ENCODE measurements around the gene TM2D1. TPM values are rescaled to one million over a fixed set of nuclear protein-coding genes. Genes with fewer than 3 reads are reported as not detected.

Gene TM2D1
- total RNA-seq, 6 experiments from 2014 or later = 39.1 to 49.0 (median 40.4) TPM

DNA sequence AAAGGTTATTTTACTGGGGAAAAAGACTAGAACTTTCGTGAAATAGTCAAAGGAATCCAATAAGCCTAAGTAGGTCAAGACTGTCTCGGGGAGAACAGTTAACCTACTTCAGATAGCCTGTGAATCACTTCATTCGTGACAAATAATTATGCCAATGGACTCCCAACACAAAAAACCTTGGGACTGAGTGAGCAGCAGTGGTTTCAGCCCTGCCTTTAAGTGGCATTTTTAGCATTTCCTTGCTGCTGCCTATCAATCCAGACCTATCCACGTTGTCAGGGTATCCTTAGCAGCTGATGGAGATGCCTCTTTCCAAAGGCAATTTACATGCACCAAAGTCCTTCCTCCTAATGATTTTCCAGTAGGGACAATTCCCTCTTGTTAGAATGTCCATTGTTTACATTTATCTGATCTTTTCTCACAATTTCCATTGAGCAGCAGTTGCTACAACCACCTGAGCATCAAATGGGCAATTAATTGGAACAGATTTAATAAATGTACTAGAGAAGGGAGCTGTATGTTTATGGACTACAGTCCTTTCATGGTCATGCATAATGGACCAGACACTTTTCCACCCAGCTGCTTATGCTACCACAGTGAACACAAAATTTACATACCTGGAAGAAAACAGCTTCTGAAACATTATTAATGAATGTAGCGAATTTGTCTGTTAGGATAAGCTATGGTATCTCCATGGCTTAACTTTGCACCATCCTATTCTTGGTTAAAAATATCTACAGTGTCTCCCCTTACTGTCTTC lies 75.8 kb downstream of the TM2D1 start:
- peaks cover 4% of the 10 kb centered on the region; the same call in 1 of the 2 replicates for H3K9me3 Mint-ChIP-seq
- H3K36me3 Mint-ChIP-seq (ENCODE audit: low read depth) = no peaks in the 10 kb centered on the region
- H3K4me3 Mint-ChIP-seq = no peak overlapping the region
- H3K4me1 Mint-ChIP-seq (ENCODE audit: low read depth) = no peaks in the 10 kb centered on the region
- TF ChIP-seq CTCF (IDR thresholded peaks at IDR 0.05) = no peak
- DNase-seq = no peak
- no peak overlapping the region for H3K27ac Mint-ChIP-seq
- H3K27me3 Mint-ChIP-seq (ENCODE audit: insufficient read depth) = peaks cover 3% of the 10 kb centered on the region

GRCh38 chr1:61647142-61647541 lies 77.8 kb downstream of the TM2D1 start:
- Mint-ChIP-seq H3K27me3 (ENCODE audit: insufficient read depth) (peaks cover 3% of the 10 kb centered on the region), H3K4me1 (ENCODE audit: low read depth) (no peaks in the 10 kb centered on the region), H3K4me3 (no peak overlapping the region), H3K36me3 (ENCODE audit: low read depth) (no peaks in the 10 kb centered on the region), H3K27ac (no peak overlapping the region), H3K9me3 (no peaks in the 10 kb centered on the region)
- no peak for DNase-seq
- no peak for TF ChIP-seq CTCF (IDR thresholded peaks at IDR 0.05)

- H3K9me3 Mint-ChIP-seq = no peaks in the 10 kb centered on the region
- H3K4me3 Mint-ChIP-seq = no peak overlapping the region
- H3K27me3 Mint-ChIP-seq (ENCODE audit: insufficient read depth) = peaks cover 4% of the 10 kb centered on the region
- H3K4me1 Mint-ChIP-seq (ENCODE audit: low read depth) = no peaks in the 10 kb centered on the region
- no peaks in the 10 kb centered on the region for H3K36me3 Mint-ChIP-seq (ENCODE audit: low read depth)
- H3K27ac Mint-ChIP-seq = no peak overlapping the region
- no peak for DNase-seq
- no peak for TF ChIP-seq CTCF (IDR thresholded peaks at IDR 0.05)
These were observed 79.5 kb downstream of the TM2D1 start for GRCh38 chr1:61645476-61645875.

DNA sequence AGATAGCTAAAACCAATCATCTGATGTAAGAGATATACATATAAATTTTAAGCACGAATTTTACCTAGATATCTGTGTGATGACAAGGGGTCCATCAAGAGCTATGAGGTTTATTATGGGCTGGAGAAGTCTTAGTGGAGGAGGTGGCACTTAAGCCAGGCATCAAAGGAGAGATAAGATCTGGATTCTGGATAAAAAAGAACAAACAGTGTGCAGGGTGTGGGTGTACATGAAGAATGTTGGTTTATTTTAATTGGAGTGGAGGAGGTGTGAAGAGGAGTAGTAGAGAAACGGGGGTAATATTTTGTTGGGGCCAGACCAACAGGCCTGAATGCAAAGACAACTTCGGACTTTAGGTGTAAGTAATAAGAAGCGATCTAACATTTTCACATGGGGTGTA lies 80.6 kb downstream of the TM2D1 start:
- Mint-ChIP-seq H3K9me3 (no peaks in the 10 kb centered on the region), H3K27ac (no peak overlapping the region), H3K4me3 (no peak overlapping the region), H3K4me1 (ENCODE audit: low read depth) (no peaks in the 10 kb centered on the region), H3K27me3 (ENCODE audit: insufficient read depth) (peaks cover 3% of the 10 kb centered on the region), H3K36me3 (ENCODE audit: low read depth) (no peaks in the 10 kb centered on the region)
- no peak for DNase-seq
- no peak for TF ChIP-seq CTCF (IDR thresholded peaks at IDR 0.05)

- Mint-ChIP-seq H3K9me3 (no peaks in the 10 kb centered on the region), H3K27me3 (ENCODE audit: insufficient read depth) (peaks cover 2% of the 10 kb centered on the region), H3K4me3 (no peak overlapping the region), H3K27ac (no peak overlapping the region), H3K36me3 (ENCODE audit: low read depth) (no peaks in the 10 kb centered on the region), H3K4me1 (ENCODE audit: low read depth) (peaks cover 7% of the 10 kb centered on the region; the same call in 1 of the 2 replicates)
- TF ChIP-seq CTCF (IDR thresholded peaks at IDR 0.05) = no peak
- no peak for DNase-seq
These were observed 82.3 kb downstream of the TM2D1 start for GRCh38 chr1:61642475-61643232.
